Ascending aorta (tissue), 2 donors: Measurements from ENCODE around the gene KIAA0930. TPM values are rescaled to one million over a fixed set of nuclear protein-coding genes. Genes with fewer than 3 reads are reported as not detected.
A peak's percentile ranks its signal among the peaks of the same experiment; 100 is the strongest.

Experiments
- DNase-seq, 2 donors: peaks; one replicate each; pipeline ENCODE4 v3.0.0-alpha.2; 2019; ENCODE audit warnings: low spot score in 2 of 2
- H3K27ac ChIP-seq, 2 donors: fragments of 200-600 bp; sonication (generic); one replicate each; pipeline ENCODE4 v1.5.1; 2016 to 2017; ENCODE audit warnings: mild to moderate bottlenecking in 1 of 2
- H3K27me3 ChIP-seq: fragments of 200-600 bp; sonication (generic); one replicate; pipeline ENCODE4 v1.5.1; 2017
- H3K36me3 ChIP-seq, 2 donors: fragments of 200-600 bp; sonication (generic); one replicate each; pipeline ENCODE4 v1.5.1; 2016
- H3K4me1 ChIP-seq, 2 donors: fragments of 200-600 bp; sonication (generic); one replicate each; pipeline ENCODE4 v1.5.1; 2016 to 2017; ENCODE audit warnings: mild to moderate bottlenecking in 1 of 2
- H3K4me3 ChIP-seq, 2 donors: fragments of 200-600 bp; sonication (generic); one replicate each; pipeline ENCODE4 v1.5.1; 2016 to 2017; ENCODE audit warnings: mild to moderate bottlenecking in 1 of 2
- H3K9me3 ChIP-seq, 2 donors: fragments of 200-600 bp; sonication (generic); one replicate each; pipeline ENCODE4 v1.5.1; 2016
- CTCF ChIP-seq, 3 experiments: fragments of 200-600 bp in 2 of 3; fragments of 450-650 bp in 1 of 3; sonication (generic) in 2 of 3; IDR thresholded peaks; one replicate each; pipeline ENCODE4 v1.5.1; 2016 to 2019; ENCODE audit warnings: antibody characterized with exemption in 3 of 3, mild to moderate bottlenecking in 1 of 3, moderate library complexity in 1 of 3
- intact Hi-C: fragments of 100-400 bp; cut with DNase I; formaldehyde crosslinking; loops from one replicate; pipeline ENCODE4 v1.15.1; 2023
- total RNA-seq: library from RNA; depleted of rRNA; stranded (reverse); fragments of >200 nt; gene quantifications from one replicate; pipeline ENCODE4 v1.1.0, GENCODE V29; 2016

The KIAA0930 gene
- total RNA-seq, 1 donor from 2014 or later: 60.0 TPM

GRCh38 chr22:45217806-45218205 is 22.9 kb downstream of the KIAA0930 start:
- Histone ChIP-seq H3K4me1 (peaks cover 0 to 14% of the 10 kb centered on the region in 2 donors), H3K9me3 (no peaks in the 10 kb centered on the region), H3K4me3 (no peak overlapping the region), H3K27me3 (no peaks in the 10 kb centered on the region), H3K27ac (no peak overlapping the region), H3K36me3 (no peaks in the 10 kb centered on the region)
- no peak for DNase-seq
- intact Hi-C loops: no loop called here
- TF ChIP-seq CTCF (IDR thresholded peaks at IDR 0.05): no peak

- Histone ChIP-seq H3K4me3 (no peak overlapping the region), H3K4me1 (peaks cover 0 to 16% of the 10 kb centered on the region in 2 donors), H3K9me3 (no peaks in the 10 kb centered on the region), H3K36me3 (no peaks in the 10 kb centered on the region), H3K27ac (no peak overlapping the region), H3K27me3 (no peaks in the 10 kb centered on the region)
- TF ChIP-seq CTCF (IDR thresholded peaks at IDR 0.05): no peak
- intact Hi-C loops: no loop called here
- DNase-seq: no peak
Measured at GRCh38 chr22:45217345-45217744, 23.3 kb downstream of the KIAA0930 start.

- no peak for TF ChIP-seq CTCF (IDR thresholded peaks at IDR 0.05)
- intact Hi-C loops: no loop called here
- no peaks in the 10 kb centered on the region for H3K9me3 ChIP-seq
- no peak overlapping the region for H3K4me3 ChIP-seq
- H3K27me3 ChIP-seq: no peaks in the 10 kb centered on the region
- no peak overlapping the region for H3K27ac ChIP-seq
- H3K36me3 ChIP-seq: no peaks in the 10 kb centered on the region
- H3K4me1 ChIP-seq: peaks cover 6 to 23% of the 10 kb centered on the region in 2 donors
- no peak for DNase-seq
Measured at GRCh38 chr22:45216133-45217003, 24.3 kb downstream of the KIAA0930 start.

- intact Hi-C loops: loop anchor here (1.0 to 2.0 kb wide), 2 partner anchors 28 to 48 kb away; no protein-coding TSS in a partner anchor
- H3K4me1 ChIP-seq: peaks cover 14 to 43% of the 10 kb centered on the region in 2 donors
Measured at GRCh38 chr22:45212992-45213751, 27.5 kb downstream of the KIAA0930 start.

More at GRCh38 chr22:45212992-45213751, 27.5 kb downstream of the KIAA0930 start:
- H3K4me3 ChIP-seq: peak overlapping the region; percentile 56 to 59
- H3K9me3 ChIP-seq: no peaks in the 10 kb centered on the region
- H3K27me3 ChIP-seq: no peaks in the 10 kb centered on the region
- TF ChIP-seq CTCF (IDR thresholded peaks at IDR 0.05): no peak
- H3K36me3 ChIP-seq: no peaks in the 10 kb centered on the region
- DNase-seq: peak; percentile 46 to 85
- peak overlapping the region; percentile 70 to 71 for H3K27ac ChIP-seq
